ENCODE measurements around the gene TBC1D2B. TPM values are rescaled to one million over a fixed set of nuclear protein-coding genes. Genes with fewer than 3 reads are reported as not detected.
A peak's percentile ranks its signal among the peaks of the same experiment; 100 is the strongest.

Gene TBC1D2B
- total RNA-seq, 2 donors from 2014 or later = 35.6 to 42.3 TPM

DNA sequence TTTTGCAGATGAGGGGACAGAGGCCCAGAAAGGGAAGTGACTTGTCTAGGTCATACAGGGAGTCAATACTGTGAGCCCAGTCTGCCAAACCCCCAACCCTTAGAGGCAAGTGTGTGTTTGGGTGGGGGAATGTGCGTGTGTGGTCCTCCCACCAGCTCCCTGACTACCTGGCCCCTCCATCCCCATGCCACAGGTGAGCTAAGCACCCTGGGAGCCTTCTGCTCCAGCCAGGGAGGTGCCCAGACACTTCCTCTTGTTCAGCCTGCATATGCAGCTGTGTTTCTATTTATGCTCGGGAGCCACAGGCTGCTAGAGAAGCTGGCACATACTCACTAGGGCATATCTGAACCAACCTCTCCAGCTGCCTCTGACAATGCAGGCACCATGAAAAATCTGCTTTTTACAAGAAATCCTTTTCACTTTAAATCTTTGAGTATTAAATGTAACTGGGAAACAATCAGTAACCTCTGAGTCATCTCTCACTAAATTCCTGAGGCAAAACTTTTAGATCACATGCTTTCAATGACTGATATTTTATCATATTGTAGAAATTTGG, 20.7 kb downstream of the TBC1D2B start:
- Histone ChIP-seq H3K27me3 (no peaks in the 10 kb centered on the region), H3K36me3 (replicated peaks in 1 of 2; ENCODE audit: insufficient read depth in 1 of 2, low read depth in 2 of 2) (peaks cover 0 to 2% of the 10 kb centered on the region in 2 donors), H3K27ac (peak overlapping the region; percentile 55 to 83 (median 68)), H3K4me3 (no peak overlapping the region), H3K9me3 (no peaks in the 10 kb centered on the region), H3K4me1 (peaks cover 67% of the 10 kb centered on the region)
- ATAC-seq (peak; percentile 75), DNase-seq (peak; percentile 39 to 61 (median 56))
- no peak for TF ChIP-seq POLR2A (IDR thresholded peaks at IDR 0.05)
- TF ChIP-seq, protein P1, sequence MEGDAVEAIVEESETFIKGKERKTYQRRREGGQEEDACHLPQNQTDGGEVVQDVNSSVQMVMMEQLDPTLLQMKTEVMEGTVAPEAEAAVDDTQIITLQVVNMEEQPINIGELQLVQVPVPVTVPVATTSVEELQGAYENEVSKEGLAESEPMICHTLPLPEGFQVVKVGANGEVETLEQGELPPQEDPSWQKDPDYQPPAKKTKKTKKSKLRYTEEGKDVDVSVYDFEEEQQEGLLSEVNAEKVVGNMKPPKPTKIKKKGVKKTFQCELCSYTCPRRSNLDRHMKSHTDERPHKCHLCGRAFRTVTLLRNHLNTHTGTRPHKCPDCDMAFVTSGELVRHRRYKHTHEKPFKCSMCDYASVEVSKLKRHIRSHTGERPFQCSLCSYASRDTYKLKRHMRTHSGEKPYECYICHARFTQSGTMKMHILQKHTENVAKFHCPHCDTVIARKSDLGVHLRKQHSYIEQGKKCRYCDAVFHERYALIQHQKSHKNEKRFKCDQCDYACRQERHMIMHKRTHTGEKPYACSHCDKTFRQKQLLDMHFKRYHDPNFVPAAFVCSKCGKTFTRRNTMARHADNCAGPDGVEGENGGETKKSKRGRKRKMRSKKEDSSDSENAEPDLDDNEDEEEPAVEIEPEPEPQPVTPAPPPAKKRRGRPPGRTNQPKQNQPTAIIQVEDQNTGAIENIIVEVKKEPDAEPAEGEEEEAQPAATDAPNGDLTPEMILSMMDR (IDR thresholded peaks at IDR 0.05) = no peak
- WGBS, 2 donors = 25% methylated on average over 2 of the region's 2 CpGs; no CpG with 5 or more reads in 1 of the 2 donors
- intact Hi-C loops (cut with DNase I) = no loop called here

DNA sequence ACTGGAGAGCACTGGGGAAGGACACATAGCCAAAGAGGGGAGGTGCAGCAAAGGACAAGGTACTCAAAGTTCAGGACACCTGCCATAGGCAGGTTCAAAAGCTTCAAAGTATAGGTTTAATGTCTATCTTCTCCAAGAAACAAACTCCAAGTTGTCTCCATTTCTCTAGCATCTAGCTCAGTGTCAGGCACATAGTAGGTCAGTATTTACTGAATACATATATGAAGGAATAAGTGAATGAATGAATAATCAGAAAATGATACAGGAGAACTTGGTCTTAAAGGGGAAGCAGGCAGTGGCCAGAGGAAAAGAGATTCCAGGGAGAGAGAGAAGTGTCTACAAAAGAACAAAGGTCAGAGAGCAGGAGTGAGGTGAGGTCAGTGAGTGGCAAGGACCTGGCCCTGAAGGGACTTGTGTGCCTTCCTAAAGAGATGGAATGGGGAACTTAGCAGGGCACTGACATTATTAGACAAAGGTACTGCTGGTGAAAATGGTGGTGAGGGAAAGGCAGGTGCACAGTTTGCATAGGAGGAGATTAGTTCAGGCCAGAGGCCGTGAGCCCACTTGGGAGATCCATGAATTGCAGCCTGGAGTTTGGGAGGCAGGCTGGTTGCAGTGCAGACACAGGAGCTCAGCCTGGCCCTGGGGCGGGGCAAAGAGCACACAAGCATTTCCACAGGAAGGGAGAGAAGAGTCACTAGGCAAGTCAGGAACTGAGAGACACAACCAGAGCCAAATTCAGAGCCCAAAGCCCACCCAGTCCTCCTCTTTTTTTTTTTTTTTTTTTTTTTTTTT, 21.4 kb downstream of the TBC1D2B start:
- DNase-seq = peak in 3 of 4 donors; percentile 25 to 52 (median 49)
- H3K4me1 ChIP-seq = peaks cover 72% of the 10 kb centered on the region
- peaks cover 0 to 2% of the 10 kb centered on the region in 2 donors for H3K36me3 ChIP-seq (replicated peaks in 1 of 2; ENCODE audit: insufficient read depth in 1 of 2, low read depth in 2 of 2)
- ATAC-seq = peak; percentile 43
- H3K9me3 ChIP-seq = no peaks in the 10 kb centered on the region
- H3K27ac ChIP-seq = peak overlapping the region; percentile 21 to 83 (median 64)
- H3K27me3 ChIP-seq = no peaks in the 10 kb centered on the region
- 22 to 27% methylated on average over 2 of the region's 2 CpGs for WGBS, 2 donors
- TF ChIP-seq, protein P1 (IDR thresholded peaks at IDR 0.05) = no peak
- peak in 1 of 3 donors; percentile 5 for TF ChIP-seq POLR2A (IDR thresholded peaks at IDR 0.05)
- intact Hi-C loops (cut with DNase I) = no loop called here
- no peak overlapping the region for H3K4me3 ChIP-seq

DNA sequence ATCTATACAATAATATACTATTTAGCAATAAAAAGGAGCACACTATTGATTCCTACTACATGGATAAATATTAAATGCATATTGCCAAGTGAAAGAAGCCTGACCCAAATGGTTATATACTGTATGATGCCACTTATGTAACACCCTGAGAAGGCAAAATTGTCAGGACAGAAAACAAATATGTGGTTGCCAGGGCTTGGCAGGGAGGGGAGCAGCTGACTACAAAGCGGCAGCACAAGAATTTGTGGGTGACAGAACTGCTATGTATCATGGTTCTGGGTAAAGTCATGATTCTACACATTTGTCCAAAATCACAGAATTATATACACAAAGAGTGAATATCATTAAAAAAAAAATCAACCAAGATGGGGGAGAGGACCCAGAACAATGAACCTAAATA, 22.5 kb downstream of the TBC1D2B start:
- TF ChIP-seq POLR2A (IDR thresholded peaks at IDR 0.05) = no peak
- TF ChIP-seq, protein P1 (IDR thresholded peaks at IDR 0.05) = no peak
- no peaks in the 10 kb centered on the region for H3K27me3 ChIP-seq
- DNase-seq (peak in 2 of 4 donors; percentile 10 to 31), ATAC-seq (no peak)
- no peaks in the 10 kb centered on the region for H3K9me3 ChIP-seq
- no peak overlapping the region for H3K4me3 ChIP-seq
- WGBS, 2 donors = 11 to 35% methylated on average over 1 of the region's 1 CpG
- peaks cover 0 to 2% of the 10 kb centered on the region in 2 donors for H3K36me3 ChIP-seq (replicated peaks in 1 of 2; ENCODE audit: insufficient read depth in 1 of 2, low read depth in 2 of 2)
- H3K4me1 ChIP-seq = peaks cover 72% of the 10 kb centered on the region
- intact Hi-C loops (cut with DNase I) = no loop called here
- H3K27ac ChIP-seq = peak overlapping the region in 2 of 4 donors; percentile 74 to 83

DNA sequence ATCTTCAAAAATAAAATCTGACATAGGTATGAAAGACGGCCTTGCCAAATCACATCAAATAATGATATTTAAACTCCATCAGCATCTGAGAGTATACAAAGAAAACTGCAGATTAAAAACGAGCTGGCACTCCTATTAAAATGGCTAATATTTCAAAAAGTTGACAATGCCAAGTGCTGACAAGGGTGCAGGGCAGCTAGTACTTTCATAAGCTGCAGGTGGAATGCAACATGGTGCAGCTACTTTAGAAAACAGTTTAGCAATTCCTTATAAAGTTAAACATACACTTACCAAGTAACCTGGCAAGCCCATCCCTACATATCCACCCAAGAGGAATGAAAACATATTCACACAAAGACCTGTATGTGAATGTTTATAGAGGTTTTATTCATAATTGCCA, 23.0 kb downstream of the TBC1D2B start:
- WGBS, 2 donors = 53 to 56% methylated on average over 2 of the region's 2 CpGs
- H3K27me3 ChIP-seq = no peaks in the 10 kb centered on the region
- DNase-seq (no peak), ATAC-seq (no peak)
- H3K4me3 ChIP-seq = no peak overlapping the region
- H3K4me1 ChIP-seq = peaks cover 72% of the 10 kb centered on the region
- peaks cover 0 to 2% of the 10 kb centered on the region in 2 donors for H3K36me3 ChIP-seq (replicated peaks in 1 of 2; ENCODE audit: insufficient read depth in 1 of 2, low read depth in 2 of 2)
- intact Hi-C loops (cut with DNase I) = no loop called here
- no peaks in the 10 kb centered on the region for H3K9me3 ChIP-seq
- no peak for TF ChIP-seq POLR2A (IDR thresholded peaks at IDR 0.05)
- TF ChIP-seq, protein P1 (IDR thresholded peaks at IDR 0.05) = no peak
- H3K27ac ChIP-seq = peak overlapping the region in 1 of 4 donors; percentile 83

Measured in body of pancreas (tissue), 4 donors.